ES-I3 (cell line): ENCODE measurements around the gene RABL6.

Experiments used
- H3K36me3 ChIP-seq: 2 replicates; pipeline ENCODE4 v1.6.1; 2013; ENCODE audit warnings: mild to moderate bottlenecking, low read length, control low read depth, moderate library complexity; ENCODE audit not compliant: insufficient read depth
- H3K4me1 ChIP-seq: 2 replicates; pipeline ENCODE4 v1.6.1; 2013; ENCODE audit warnings: mild to moderate bottlenecking, control low read depth, low read length; ENCODE audit not compliant: insufficient read depth
- H3K9ac ChIP-seq: 2 replicates; pipeline ENCODE4 v1.6.1; 2013; ENCODE audit warnings: low read depth, mild to moderate bottlenecking, low read length, moderate library complexity
- H3K9me3 ChIP-seq: 2 replicates; pipeline ENCODE4 v1.6.1; 2013; ENCODE audit warnings: mild to moderate bottlenecking, low read length, moderate library complexity; ENCODE audit not compliant: control insufficient read depth, insufficient read depth

The RABL6 gene

DNA sequence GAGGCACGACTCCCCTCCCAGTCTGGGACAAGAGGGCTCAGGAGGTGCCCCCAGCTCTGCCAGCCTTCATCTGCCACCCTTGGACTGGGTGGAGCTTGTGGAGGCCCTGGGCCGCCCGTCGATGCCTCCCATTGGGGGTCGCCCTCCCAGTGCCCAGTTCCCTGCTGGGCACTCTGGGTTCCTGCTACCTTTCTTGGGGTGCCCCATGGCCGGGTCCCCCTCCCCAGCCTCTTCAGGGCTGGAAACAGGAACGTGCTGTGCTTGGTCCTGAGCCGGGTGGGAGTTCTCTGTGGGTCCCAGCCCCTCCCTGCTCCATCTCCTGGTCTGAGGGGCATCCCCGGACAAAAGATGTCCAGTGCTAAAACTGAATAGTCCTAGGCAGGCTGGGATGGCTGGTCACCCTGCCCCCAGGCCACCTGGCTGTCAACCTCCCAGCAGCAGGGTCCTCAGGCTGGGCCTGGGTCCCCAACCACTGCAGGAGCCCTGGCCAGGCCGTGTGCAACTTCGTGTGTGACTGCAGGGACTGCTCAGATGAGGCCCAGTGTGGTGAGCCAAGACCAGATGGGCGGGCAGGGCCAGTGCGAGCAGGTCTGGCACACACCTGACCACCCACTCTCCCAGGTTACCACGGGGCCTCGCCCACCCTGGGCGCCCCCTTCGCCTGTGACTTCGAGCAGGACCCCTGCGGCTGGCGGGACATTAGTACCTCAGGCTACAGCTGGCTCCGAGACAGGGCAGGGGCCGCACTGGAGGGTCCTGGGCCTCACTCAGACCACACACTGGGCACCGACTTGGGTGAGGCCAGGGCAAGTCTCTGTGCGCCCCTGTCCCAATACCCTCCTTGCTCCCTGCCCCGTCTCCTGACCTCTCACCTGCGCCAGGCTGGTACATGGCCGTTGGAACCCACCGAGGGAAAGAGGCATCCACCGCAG is 45.2 kb downstream of the RABL6 start:
- Histone ChIP-seq H3K36me3 (no peaks in the 10 kb centered on the region), H3K9me3 (no peaks in the 10 kb centered on the region), H3K9ac (no peak overlapping the region), H3K4me1 (no peaks in the 10 kb centered on the region)

DNA sequence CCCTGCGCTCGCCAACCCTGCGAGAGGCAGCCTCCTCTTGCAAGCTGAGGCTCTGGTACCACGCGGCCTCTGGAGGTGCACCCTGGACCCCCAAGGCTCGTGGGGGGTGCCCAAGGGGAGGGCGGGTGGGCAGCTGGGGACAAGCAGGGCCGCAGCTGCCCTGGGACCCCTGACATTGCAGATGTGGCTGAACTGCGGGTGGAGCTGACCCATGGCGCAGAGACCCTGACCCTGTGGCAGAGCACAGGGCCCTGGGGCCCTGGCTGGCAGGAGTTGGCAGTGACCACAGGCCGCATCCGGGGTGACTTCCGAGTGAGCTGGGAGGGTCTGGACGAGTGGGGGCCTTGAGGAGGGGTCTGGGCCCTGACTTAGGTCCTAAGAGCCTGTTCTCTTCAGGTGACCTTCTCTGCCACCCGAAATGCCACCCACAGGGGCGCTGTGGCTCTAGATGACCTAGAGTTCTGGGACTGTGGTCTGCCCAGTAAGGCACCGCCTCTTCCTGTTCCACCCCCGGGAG is 45.9 kb downstream of the RABL6 start:
- no peak overlapping the region for H3K9ac ChIP-seq
- no peaks in the 10 kb centered on the region for H3K36me3 ChIP-seq
- H3K4me1 ChIP-seq: no peaks in the 10 kb centered on the region
- no peaks in the 10 kb centered on the region for H3K9me3 ChIP-seq

DNA sequence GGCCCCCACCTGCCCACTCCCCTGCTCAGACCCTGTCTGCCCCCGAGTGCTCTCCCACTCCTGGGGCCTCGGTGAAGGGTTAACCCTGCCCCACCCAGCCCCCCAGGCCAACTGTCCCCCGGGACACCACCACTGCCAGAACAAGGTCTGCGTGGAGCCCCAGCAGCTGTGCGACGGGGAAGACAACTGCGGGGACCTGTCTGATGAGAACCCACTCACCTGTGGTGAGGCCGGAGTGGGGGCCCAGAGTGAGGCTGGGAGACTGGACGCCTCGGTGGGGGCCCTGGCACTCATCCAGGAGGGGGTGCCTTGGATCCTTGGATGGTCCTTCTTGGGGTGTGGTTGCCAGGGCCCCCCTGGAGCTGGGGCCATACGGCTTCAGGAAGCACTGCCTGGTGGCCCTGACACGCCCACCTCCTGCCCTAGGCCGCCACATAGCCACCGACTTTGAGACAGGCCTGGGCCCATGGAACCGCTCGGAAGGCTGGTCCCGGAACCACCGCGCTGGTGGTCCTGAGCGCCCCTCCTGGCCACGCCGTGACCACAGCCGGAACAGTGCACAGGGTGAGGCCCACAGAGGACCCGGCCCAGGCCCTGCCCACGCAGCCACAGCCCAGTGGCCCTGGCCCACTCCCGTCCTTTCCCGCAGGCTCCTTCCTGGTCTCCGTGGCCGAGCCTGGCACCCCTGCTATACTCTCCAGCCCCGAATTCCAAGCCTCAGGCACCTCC is 46.5 kb downstream of the RABL6 start:
- no peak overlapping the region for H3K9ac ChIP-seq
- H3K4me1 ChIP-seq: no peaks in the 10 kb centered on the region
- H3K9me3 ChIP-seq: no peaks in the 10 kb centered on the region
- H3K36me3 ChIP-seq: no peaks in the 10 kb centered on the region

- Histone ChIP-seq H3K36me3 (no peaks in the 10 kb centered on the region), H3K9me3 (no peaks in the 10 kb centered on the region), H3K9ac (no peak overlapping the region), H3K4me1 (no peaks in the 10 kb centered on the region)
Measured at GRCh38 chr9:136854842-136855460, 47.2 kb downstream of the RABL6 start.

DNA sequence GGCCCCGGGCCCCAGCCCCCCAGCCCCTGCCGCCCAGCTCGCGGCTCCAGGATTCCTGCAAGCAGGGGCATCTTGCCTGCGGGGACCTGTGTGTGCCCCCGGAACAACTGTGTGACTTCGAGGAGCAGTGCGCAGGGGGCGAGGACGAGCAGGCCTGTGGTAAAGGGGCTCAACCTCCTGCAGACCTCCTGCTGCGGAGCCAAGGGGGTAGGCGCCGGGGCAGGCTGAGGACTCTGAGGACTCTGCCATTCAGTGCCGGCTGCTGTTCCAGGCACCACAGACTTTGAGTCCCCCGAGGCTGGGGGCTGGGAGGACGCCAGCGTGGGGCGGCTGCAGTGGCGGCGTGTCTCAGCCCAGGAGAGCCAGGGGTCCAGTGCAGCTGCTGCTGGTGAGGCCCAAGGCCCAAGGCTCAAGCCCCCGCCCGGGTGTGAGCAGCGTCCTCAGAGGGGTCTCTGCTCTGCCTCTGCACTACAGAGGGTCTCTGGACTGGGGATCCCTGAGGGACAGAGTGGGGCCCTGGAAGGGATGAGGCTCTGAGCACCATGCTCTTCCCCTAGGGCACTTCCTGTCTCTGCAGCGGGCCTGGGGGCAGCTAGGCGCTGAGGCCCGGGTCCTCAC is 47.8 kb downstream of the RABL6 start:
- Histone ChIP-seq H3K36me3 (no peaks in the 10 kb centered on the region), H3K9me3 (no peaks in the 10 kb centered on the region), H3K9ac (no peak overlapping the region), H3K4me1 (no peaks in the 10 kb centered on the region)

DNA sequence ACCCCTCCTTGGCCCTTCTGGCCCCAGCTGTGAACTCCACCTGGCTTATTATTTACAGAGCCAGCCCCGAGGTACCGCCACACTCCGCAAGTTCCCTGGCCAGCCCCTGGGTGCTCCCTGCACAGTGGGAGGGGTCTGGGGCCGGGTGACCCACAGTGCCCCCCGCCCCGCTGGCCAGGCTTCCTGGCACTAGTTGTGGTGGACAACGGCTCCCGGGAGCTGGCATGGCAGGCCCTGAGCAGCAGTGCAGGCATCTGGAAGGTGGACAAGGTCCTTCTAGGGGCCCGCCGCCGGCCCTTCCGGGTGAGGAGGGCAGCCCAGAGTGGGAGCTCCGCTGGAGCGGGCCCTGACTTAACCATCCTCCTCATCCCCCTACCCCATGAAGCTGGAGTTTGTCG is 48.3 kb downstream of the RABL6 start:
- peaks cover under 1% of the 10 kb centered on the region; the same call in 1 of the 2 replicates for H3K36me3 ChIP-seq
- H3K9me3 ChIP-seq: no peaks in the 10 kb centered on the region
- no peaks in the 10 kb centered on the region for H3K4me1 ChIP-seq
- no peak overlapping the region for H3K9ac ChIP-seq

- Histone ChIP-seq H3K9ac (no peak overlapping the region), H3K9me3 (no peaks in the 10 kb centered on the region), H3K4me1 (no peaks in the 10 kb centered on the region), H3K36me3 (peaks cover 6% of the 10 kb centered on the region; the same call in 1 of the 2 replicates)
Measured at GRCh38 chr9:136856541-136857141, 48.9 kb downstream of the RABL6 start.

DNA sequence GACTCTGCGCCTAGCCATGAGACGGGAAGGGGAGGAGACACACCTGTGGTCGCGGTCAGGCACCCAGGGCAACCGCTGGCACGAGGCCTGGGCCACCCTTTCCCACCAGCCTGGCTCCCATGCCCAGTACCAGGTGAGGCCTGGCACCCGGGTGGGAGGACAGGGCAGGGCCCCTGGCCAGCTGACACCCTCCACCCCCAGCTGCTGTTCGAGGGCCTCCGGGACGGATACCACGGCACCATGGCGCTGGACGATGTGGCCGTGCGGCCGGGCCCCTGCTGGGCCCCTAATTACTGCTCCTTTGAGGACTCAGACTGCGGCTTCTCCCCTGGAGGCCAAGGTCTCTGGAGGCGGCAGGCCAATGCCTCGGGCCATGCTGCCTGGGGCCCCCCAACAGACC is 49.4 kb downstream of the RABL6 start:
- H3K9ac ChIP-seq: no peak overlapping the region
- H3K36me3 ChIP-seq: peaks cover 6% of the 10 kb centered on the region; the same call in 1 of the 2 replicates
- H3K9me3 ChIP-seq: no peaks in the 10 kb centered on the region
- no peaks in the 10 kb centered on the region for H3K4me1 ChIP-seq

- Histone ChIP-seq H3K36me3 (peaks cover 6% of the 10 kb centered on the region; the same call in 1 of the 2 replicates), H3K4me1 (no peaks in the 10 kb centered on the region)
Measured at GRCh38 chr9:136857581-136858412, 50.0 kb downstream of the RABL6 start.

DNA sequence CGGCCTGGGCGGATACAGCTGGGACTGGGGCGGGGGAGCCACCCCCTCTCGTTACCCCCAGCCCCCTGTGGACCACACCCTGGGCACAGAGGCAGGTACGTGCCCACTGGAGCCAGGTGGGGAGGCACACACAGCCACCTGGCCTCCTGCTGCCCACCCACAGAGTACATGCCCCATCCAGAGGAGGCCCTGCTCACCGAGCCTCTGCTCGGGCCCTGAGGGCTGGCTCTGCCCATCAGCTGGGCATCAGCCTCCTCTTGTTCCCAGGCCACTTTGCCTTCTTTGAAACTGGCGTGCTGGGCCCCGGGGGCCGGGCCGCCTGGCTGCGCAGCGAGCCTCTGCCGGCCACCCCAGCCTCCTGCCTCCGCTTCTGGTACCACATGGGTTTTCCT is 50.7 kb downstream of the RABL6 start:
- Histone ChIP-seq H3K36me3 (peaks cover 11% of the 10 kb centered on the region), H3K9ac (no peak overlapping the region), H3K4me1 (no peaks in the 10 kb centered on the region), H3K9me3 (no peaks in the 10 kb centered on the region)

More at GRCh38 chr9:136857581-136858412, 50.0 kb downstream of the RABL6 start:
- Histone ChIP-seq H3K9ac (no peak overlapping the region), H3K9me3 (no peaks in the 10 kb centered on the region)

DNA sequence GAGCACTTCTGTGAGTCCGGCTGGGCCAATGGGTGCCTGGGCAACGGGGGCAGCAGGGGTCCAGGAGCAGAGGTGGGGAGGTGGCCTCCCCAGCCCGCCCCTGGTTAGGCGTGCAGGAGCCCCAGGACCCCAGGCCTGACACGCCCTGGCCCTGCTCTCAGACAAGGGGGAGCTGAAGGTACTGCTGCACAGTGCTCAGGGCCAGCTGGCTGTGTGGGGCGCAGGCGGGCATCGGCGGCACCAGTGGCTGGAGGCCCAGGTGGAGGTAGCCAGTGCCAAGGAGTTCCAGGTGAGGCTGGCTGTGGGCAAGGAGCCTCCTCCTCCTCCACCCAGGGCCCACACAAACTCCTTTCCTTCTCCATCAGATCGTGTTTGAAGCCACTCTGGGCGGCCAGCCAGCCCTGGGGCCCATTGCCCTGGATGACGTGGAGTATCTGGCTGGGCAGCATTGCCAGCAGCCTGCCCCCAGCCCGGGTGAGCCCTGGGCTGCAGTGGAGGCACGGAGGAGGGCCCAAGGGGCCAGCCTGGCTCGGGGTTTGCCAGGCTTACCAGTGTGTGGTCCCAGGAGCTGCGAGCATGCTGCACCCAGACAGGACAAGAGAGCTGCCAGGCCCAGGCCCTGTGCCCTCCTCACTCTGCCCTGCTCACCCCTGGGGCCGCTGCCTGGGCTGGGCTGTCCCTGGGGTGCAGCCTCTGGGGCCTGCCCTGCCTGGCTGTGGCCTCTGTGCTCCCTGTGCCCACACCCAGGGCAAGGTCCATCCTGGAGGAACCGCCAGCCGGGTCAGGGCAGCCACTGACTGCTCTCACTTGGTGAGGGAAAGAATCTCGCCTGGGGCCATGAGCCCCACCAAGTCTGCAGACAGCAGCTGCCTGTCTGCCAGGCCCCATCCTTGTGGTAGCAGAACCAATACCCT is 51.4 kb downstream of the RABL6 start:
- Histone ChIP-seq H3K9ac (no peak overlapping the region), H3K4me1 (no peaks in the 10 kb centered on the region), H3K9me3 (no peaks in the 10 kb centered on the region), H3K36me3 (peaks cover 18% of the 10 kb centered on the region)

GRCh38 chr9:136860529-136860928 is 52.8 kb downstream of the RABL6 start:
- H3K36me3 ChIP-seq: peaks cover 21% of the 10 kb centered on the region
- no peaks in the 10 kb centered on the region; the same call in 1 of the 2 replicates for H3K4me1 ChIP-seq
- H3K9ac ChIP-seq: no peak overlapping the region
- H3K9me3 ChIP-seq: no peaks in the 10 kb centered on the region
